HG03575 (cell line): Measurements from ENCODE around the gene ZNF334.

Experiments used
- ATAC-seq: cut with Tn5 transposase; IDR thresholded peaks from one replicate; pipeline ENCODE4 v1.9.1; 2021; ENCODE audit not compliant: unreplicated experiment, insufficient number of reproducible peaks, low FRiP score; ENCODE audit errors: extremely low read depth

Gene ZNF334

DNA sequence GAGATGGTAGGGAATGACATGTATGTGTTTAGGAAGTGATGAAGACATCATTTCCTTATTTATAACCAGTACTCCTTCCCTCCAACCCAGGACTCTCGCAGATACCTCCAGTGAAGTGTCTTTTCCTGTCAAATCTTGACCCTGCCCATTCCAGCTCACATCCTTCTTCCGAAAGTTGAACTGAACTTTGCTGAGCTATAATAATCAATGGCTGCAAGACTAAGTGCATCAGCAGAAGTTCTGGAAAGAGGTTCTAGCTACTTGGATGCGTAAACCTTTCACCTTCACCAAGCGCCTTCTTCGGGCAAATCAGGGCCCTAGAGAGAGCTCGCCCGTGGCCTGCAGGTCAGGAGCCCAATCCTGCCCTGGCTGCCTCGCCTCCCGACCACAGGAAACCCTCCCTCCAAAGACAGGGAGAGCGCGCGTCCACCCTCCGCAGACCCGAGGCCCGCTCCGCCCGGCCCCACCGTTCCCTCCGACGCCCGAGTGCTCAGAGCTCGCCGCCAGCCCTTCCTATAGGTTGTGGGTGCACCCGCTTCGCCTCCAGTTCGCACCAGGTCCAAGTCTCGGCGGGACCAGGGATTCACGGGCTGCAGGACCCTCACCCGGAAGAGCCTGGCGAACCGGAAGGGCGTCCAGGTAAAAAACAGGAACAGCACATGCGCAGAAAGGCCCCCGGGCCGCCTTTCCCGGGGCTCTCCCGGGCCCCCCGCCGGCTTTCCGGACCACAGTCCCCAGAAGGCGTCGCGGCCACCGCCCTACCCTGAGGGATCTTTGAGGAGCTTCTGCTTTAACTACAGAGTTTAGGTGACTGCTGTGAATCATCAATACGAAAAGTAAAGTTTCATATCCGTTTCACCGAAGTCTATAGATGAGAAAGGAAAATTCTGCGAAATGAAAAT lies at the start of gene ZNF334:
ZNF334 (minus strand) TSS at position 617 of the 902 bp plus-strand sequence. CDS start 1,457 bp downstream, outside the sequence.
- no peak for ATAC-seq

DNA sequence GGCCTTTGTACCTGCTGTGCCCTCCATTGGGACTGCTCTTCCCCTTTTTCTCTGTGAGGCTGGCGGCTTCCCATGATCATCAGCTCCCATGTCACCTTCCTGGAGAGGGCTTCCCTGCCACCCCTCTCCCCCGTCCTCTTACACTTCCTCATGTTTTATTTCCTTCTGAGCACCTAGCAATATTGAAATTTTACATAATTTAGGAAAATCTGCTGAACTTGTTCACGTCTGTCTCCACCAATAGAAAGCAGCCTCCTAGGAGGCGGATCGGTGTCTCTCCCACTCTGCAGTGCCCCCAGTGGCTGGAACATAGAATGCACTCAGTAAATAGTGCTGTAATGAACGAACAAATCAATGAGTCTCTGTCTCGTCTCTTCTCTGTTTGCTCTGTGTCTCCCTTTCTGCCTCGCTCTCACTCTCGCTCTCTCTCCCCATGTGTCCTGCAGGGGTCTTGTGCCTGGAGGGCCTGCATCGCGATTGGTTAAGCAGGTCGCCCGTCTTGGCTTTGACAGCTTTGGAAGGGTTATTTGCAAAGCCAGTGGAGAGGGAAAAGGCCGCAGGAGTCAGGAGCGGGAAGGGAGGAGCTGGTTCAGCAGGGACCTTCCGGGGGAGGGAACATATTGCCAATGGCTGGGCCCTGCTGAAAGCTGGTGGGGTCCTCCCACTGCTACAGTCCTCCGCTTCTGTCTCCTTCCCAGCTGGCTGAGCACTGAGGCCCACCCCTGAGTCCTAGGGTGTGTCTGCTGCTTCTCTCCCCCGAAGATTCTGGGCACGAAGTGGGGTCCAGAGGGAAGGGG lies 49.2 kb upstream of the ZNF334 start:
- ATAC-seq, result no peak

- no peak for ATAC-seq
Observed at GRCh38 chr20:46562009-46562372, 48.6 kb upstream of the ZNF334 start.

DNA sequence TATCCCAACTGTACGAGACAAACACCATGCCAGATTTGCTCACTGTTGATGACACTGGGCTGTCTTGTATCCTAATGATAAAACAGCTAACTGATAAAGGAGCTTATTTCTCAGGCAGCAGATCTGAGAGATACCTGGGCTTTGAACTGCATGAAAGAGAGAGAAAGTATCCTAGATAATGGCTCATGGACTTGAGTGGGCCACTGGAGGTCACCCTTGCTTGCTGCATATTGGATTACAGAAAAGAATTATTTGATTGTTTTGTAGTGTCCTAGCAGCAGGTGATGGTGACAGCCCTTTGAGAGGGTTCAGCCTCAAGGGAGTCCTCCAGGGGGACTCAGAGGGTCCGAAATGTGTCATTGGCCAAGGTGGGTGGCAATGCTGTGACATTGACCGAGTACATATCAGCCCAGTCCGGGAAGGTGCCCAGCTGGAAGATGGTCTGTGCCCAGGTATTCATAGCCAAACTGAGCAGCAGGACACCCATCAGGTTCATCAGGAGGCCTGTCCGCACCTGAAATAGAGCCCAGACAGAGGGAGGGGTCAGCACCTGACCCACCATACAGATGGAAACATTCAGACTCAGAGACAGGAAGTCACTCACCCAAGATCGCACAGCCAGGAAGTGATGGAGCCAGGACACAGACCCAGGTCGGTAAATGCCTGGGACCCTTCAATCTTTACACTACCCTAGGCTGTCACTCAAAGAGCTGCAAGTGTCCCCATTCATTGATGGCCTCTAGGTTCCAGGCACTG lies 46.5 kb upstream of the ZNF334 start:
- no peak for ATAC-seq

DNA sequence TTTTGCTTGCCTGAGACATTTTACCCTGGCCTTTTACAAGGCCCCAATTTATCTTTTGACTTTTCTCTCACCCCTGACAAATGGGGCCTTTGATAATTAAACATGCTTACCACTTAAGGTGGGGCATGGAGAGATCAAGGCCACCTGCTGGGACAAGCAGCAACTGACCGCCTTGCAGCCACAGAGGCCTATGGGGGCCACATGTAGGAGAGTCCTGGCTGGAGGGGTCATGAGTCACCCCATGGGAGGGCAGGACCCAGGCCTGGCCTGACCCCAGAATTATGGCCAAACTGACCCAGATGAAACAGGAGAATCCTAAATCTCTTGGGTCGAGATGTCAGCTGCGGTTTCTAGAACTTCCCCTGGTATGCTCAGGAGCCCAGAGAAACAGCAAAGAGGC lies 45.6 kb upstream of the ZNF334 start:
- no peak for ATAC-seq

- ATAC-seq, result no peak
Observed at GRCh38 chr20:46558511-46558959, 45.2 kb upstream of the ZNF334 start.

- ATAC-seq, result no peak
Observed at GRCh38 chr20:46557231-46557956, 44.0 kb upstream of the ZNF334 start.

DNA sequence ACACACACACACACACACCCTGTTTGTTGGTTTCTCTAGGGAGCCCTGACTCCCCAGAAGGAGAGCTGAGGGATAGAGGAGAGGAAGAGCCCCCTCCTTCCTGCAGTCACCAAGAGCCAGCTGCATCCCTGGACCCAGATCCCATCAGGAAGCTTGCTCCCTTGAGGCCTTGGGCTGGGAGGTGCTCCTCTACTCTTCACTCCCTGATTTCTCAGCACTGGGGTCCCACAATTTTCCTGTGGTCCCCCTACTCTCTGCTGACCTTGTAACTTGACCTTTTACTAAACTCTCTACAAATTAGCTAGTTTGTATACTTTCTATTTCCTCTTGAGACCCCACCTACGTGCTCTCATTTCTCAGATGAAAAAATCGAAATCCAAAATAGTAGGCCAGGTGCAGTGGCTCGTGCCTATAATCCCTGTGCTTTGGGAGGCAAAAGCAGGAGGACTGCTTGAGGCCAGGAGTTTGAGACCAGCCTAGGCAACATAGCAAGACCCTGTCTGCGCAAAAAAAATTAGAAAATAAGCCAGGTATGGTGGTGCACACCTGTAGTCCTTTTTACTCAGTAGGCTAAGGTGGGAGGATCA lies 42.1 kb upstream of the ZNF334 start:
- no peak for ATAC-seq

DNA sequence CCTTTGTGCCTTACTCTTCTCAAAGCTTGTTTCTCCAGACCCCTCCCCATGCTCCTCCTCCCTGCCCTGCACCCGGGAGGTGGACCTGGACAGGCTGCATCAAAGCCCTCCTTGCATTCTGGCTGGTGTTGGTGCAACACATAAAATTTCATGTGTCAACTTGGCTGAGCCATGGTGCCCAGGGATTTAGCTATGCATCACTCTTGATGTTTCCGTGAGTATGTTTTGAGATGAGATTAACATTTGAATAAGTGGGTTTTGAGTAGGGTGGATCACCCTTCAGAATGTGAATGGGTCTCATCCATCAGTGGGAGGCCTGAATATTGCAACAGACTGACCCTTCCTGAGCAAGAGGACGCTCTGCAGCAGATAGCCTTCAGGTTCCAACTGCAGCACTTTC lies 41.5 kb upstream of the ZNF334 start:
- ATAC-seq, result no peak

DNA sequence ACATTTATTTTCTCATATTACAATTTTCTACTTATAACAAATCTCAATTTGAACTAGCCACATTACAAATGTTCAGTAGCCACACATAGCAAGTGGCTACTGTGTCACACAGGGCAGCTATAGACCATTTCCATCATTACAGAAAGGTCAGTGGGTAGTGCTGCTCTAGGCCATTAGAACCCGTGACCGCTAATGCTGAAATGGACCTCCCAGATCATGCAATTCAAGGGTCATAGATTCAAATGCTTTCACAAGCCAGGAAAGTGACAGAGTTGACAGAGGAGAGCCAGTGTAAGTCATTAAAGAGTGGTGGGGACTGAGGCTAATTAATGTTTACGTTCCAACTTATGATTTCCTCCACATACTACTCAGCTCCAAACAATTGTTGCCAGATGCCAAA lies 40.6 kb upstream of the ZNF334 start:
- ATAC-seq, result no peak

DNA sequence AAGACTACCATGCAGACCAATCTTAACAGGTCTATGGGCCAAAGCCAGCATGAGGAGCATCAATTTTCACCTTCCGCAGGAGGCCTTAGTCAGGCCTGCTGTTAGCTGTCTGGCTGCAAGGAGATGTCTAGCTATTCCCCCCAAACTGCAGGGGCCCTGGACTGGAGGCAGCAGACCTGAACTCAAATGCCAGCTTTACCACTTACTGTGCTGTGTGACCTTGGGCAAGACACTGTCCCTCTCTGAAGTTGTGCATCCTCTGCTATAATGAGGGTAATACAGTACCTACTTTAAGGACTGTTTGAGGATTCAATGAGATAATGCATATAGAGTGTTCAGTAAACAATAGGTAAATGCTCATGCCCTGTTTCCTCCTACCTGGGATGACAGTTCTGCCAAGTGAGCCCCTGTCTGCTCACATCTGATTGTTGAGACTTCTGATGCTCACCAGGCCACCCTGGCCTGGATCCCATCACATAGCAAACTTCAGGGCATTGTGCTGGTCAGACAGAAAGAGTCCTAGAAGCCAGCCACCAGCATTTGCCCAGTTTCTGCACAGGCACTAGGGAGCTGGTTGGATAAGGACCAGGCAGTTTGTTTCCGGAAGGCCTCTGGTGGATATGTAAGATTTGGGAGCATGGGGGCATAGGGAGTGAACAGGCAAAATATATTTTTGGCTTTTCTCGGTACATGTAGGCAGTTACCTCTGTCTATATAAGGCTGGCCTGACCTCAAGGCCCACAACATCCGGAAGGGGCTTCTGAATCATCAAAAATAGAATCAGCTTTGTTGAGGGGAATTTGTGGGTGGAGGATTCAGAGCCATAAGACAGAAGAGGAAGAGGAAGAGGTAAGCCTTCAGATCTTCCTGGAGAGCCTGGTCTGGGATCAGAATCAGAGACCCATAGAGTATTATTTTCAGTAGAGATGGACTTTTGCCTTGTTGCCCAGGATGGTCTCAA lies 39.4 kb upstream of the ZNF334 start:
- no peak for ATAC-seq

- no peak for ATAC-seq
Observed at GRCh38 chr20:46551522-46552381, 38.4 kb upstream of the ZNF334 start.

GRCh38 chr20:46550461-46550860 lies 37.1 kb upstream of the ZNF334 start, which contains the start of gene OCSTAMP:
TSS of gene OCSTAMP (minus strand) at chr20:46550654. CDS start at chr20:46550560, 94 bp downstream.
- ATAC-seq, result no peak

DNA sequence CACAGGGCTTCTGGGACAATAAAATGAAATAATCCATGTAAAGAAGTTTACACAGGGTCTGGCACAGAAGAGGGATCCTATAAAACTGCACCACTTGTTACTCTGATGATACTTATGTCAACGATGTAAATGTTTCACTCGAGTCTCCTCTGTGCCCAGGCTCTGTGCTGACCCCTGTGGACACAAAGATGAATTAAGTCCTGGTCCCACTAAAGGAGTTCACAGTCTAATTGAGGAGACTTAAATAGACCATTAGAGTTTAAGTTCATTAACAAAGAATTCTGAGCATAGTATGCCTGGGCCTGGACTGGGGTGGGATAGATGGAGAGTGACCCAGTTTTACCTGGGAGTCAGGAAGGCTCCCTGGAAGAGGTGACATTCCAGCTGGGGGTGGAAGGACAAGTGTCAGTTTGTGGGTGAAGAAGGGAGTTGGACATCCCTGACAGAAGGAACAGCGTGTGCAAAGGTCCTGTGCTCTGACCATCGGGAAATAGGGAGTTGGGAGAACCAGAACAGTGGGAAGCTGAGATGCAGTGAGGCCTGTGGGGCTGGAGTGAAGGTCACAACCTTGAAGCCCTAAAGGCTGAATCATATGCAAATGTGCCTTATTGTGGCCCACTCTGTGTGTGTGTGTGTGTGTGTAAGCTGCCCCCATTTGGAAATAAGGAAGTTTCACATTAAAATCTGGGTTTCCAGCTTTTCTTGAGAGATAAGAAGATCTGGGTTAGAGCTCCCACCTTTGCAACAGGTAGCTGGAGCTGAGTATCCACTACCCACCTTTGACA lies 36.0 kb upstream of the ZNF334 start:
- no peak for ATAC-seq

GRCh38 chr20:46548688-46549087 lies 35.3 kb upstream of the ZNF334 start:
- ATAC-seq, result no peak

- no peak for ATAC-seq
Observed at GRCh38 chr20:46547995-46548394, 34.6 kb upstream of the ZNF334 start.
